A204.1 (cell line): ENCODE results near the gene CYTL1.
"Not testable (repeated sequence)": the region's sequence is repeated elsewhere in the genome, so short reads cannot be mapped to it uniquely, and the experiment has no call there.

ENCODE experiments used
- FAIRE-seq: peaks from 2 replicates; lab custom pipeline; 2012; peaks lifted over from hg19 to GRCh38; lab: Jason Lieb, UNC

CYTL1 gene

GRCh38 chr4:5019274-5019673, at the start of gene CYTL1:
CYTL1 (minus strand) TSS chr4:5019458; CDS start chr4:5019445, 13 bp downstream.
- no peak for FAIRE-seq

- FAIRE-seq, result no peak
These were observed 48.6 kb upstream of the CYTL1 start for GRCh38 chr4:5067908-5068307.

GRCh38 chr4:5066968-5067367, 47.7 kb upstream of the CYTL1 start:
- FAIRE-seq, result not testable (repeated sequence)

- no peak for FAIRE-seq
These were observed 46.8 kb upstream of the CYTL1 start for GRCh38 chr4:5066101-5066500.

GRCh38 chr4:5055411-5055810, 36.2 kb upstream of the CYTL1 start:
- no peak for FAIRE-seq

GRCh38 chr4:5054532-5054931, 35.3 kb upstream of the CYTL1 start:
- FAIRE-seq, result no peak

- no peak for FAIRE-seq
These were observed 33.6 kb upstream of the CYTL1 start for GRCh38 chr4:5052726-5053425.

GRCh38 chr4:5052204-5052702, 33.0 kb upstream of the CYTL1 start:
- no peak for FAIRE-seq

- no peak for FAIRE-seq
These were observed 32.3 kb upstream of the CYTL1 start, which contains the start of gene STK32B for GRCh38 chr4:5051278-5052203. STK32B (plus strand) TSS chr4:5051480.

- FAIRE-seq, result no peak
These were observed 31.4 kb upstream of the CYTL1 start for GRCh38 chr4:5050520-5051277.

GRCh38 chr4:5048721-5049120, 29.5 kb upstream of the CYTL1 start:
- no peak for FAIRE-seq

- FAIRE-seq, result no peak
These were observed 25.8 kb upstream of the CYTL1 start for GRCh38 chr4:5045097-5045496.

GRCh38 chr4:5044341-5044740, 25.1 kb upstream of the CYTL1 start:
- no peak for FAIRE-seq

- FAIRE-seq, result no peak
These were observed 24.3 kb upstream of the CYTL1 start for GRCh38 chr4:5043579-5043978.

- no peak for FAIRE-seq
These were observed 22.4 kb upstream of the CYTL1 start for GRCh38 chr4:5041699-5042098.

- no peak for FAIRE-seq
These were observed 21.8 kb upstream of the CYTL1 start for GRCh38 chr4:5040856-5041620.

- no peak for FAIRE-seq
These were observed 20.5 kb upstream of the CYTL1 start for GRCh38 chr4:5039800-5040199.

GRCh38 chr4:5037553-5038551, 18.6 kb upstream of the CYTL1 start:
- FAIRE-seq, result no peak

- no peak for FAIRE-seq
These were observed 17.0 kb upstream of the CYTL1 start for GRCh38 chr4:5036239-5036638.

- no peak for FAIRE-seq
These were observed 14.9 kb upstream of the CYTL1 start for GRCh38 chr4:5034206-5034605.
